Measurements from ENCODE around the gene DIPK2B. TPM values are rescaled to one million over a fixed set of nuclear protein-coding genes. Genes with fewer than 3 reads are reported as not detected.

Gene DIPK2B, protein sequence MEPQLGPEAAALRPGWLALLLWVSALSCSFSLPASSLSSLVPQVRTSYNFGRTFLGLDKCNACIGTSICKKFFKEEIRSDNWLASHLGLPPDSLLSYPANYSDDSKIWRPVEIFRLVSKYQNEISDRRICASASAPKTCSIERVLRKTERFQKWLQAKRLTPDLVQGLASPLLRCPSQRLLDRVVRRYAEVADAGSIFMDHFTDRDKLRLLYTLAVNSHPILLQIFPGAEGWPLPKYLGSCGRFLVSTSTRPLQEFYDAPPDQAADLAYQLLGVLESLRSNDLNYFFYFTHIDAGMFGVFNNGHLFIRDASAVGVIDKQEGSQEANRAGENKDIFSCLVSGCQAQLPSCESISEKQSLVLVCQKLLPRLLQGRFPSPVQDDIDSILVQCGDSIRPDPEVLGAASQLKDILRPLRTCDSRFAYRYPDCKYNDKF
- not detected in 2 replicates for total RNA-seq (2014; rRNA removed; shearing (Covaris generic))

DNA sequence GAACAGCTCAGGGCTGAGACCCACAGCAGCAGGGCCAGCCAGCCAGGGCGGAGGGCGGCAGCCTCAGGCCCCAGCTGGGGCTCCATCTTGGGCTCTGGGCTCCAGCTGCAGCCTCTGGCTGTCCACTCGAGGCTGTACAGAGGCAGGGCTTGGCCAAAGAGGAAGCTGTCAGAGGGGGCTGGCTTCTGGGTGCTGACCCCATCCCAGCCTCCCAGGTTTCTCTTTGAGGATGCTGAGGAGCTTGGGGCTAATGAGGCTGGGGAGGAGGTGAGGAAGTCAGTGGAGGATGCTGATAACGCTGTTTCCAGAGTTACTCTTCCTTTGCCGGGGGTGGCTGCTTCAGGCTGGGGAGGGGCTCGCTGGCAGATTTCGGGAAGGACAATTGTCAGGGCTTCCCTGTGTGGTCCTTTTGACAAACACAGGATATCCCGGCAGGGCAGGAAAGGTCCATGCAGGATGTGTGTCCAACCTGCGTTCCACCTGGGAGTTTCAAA is at the start of gene DIPK2B:
Gene DIPK2B, minus strand, starts transcription at position 136 of the 494 bp plus-strand sequence. Its CDS starts 50 bp downstream, at position 86.
- Histone ChIP-seq H3K4me1 (no peaks in the 10 kb centered on the region), H3K36me3 (no peaks in the 10 kb centered on the region), H3K4me3 (no peak within 1 kb of the TSS), H3K9me3 (replicated peaks) (no peaks in the 10 kb centered on the region), H3K27me3 (no peaks in the 10 kb centered on the region), H3K27ac (no peak within 1 kb of the TSS)
- DNase-seq, result no peak

DNA sequence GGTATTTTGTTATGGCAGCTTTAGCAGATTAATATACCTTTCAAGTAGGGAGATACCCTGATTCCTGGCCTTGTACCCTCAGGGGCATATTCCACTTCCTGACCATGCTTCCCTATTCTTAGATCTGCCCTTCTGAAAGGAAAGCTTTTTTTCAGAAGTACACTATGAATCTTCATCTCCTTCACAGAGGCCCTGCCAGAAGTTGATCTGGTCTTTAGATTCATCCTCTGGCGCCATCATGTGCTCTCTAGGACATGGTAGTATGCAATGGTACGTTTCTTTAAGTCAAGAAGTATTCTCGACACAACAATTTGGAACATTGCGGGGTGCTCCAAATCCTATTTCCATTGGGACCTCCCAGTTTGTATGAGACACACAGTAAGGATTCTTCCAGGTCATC is 39.6 kb upstream of the DIPK2B start:
- no peaks in the 10 kb centered on the region for H3K36me3 ChIP-seq
- H3K9me3 ChIP-seq (replicated peaks), result no peaks in the 10 kb centered on the region
- H3K4me1 ChIP-seq, result no peaks in the 10 kb centered on the region
- H3K4me3 ChIP-seq, result no peak overlapping the region
- no peak for DNase-seq
- H3K27ac ChIP-seq, result no peak overlapping the region
- no peaks in the 10 kb centered on the region for H3K27me3 ChIP-seq

DNA sequence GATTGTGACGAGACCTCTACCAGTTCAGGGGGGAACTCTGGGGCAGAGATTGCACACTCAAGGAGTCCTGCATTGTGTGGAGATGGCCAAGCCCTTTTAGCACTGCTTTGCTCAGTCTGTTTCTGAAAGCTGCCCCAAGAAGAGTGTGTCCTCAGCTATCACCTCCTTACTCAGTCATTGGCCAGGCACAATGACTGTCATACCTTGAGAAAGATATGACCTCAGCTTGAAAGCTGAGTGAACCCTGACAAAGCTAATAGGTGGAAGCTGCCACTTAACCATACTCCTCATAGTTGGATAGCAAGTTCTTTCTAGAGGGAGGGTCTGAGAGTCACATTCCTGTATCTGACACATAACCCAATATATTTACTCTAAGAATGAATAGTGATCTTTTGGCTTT is 37.8 kb upstream of the DIPK2B start:
- Histone ChIP-seq H3K9me3 (replicated peaks) (no peaks in the 10 kb centered on the region), H3K4me1 (no peaks in the 10 kb centered on the region), H3K4me3 (no peak overlapping the region), H3K36me3 (no peaks in the 10 kb centered on the region), H3K27ac (no peak overlapping the region), H3K27me3 (no peaks in the 10 kb centered on the region)
- DNase-seq, result no peak

DNA sequence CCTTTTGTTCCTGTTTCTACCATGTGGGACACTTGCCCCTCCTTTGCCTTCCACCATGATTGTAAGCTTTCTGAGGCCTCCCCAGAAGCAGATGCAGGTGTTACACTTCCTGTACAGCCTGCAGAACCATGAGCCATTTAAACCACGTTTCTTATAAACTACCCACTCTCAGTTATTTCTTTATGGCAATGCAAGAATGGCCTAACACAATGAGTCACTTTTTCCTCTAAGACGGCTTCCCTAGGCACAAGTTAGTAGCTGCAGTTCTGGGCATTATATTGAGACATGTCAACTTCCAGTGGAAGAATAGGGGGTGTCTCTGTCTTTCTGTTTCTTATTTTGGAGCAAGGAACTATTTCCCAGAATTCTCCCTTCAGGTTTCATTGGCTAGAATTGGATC is 32.9 kb upstream of the DIPK2B start:
- H3K4me3 ChIP-seq, result no peak overlapping the region
- no peak for DNase-seq
- H3K4me1 ChIP-seq, result no peaks in the 10 kb centered on the region
- H3K36me3 ChIP-seq, result no peaks in the 10 kb centered on the region
- H3K27ac ChIP-seq, result no peak overlapping the region
- no peaks in the 10 kb centered on the region for H3K27me3 ChIP-seq
- no peaks in the 10 kb centered on the region for H3K9me3 ChIP-seq (replicated peaks)

DNA sequence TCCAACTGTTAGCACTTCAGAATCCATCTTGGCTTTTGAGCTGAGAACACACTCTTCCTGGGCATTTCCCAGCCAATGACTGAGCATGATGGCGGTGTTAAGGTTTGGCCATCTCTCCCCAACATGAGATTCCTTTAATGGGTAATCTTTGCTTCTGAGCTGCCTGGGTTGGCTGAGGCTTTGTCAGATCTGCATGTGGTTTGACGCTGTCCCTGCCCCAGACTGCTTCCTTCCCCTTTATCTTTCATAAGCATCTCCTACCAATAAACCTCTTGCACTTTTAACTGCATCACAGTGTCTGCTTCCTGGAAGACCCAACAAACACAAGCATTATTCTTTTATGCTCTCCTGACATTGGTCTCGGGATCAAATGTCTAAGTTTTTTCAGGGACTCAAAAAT is 31.5 kb upstream of the DIPK2B start:
- Histone ChIP-seq H3K27me3 (no peaks in the 10 kb centered on the region), H3K36me3 (no peaks in the 10 kb centered on the region), H3K27ac (no peak overlapping the region), H3K4me1 (no peaks in the 10 kb centered on the region), H3K9me3 (replicated peaks) (no peaks in the 10 kb centered on the region), H3K4me3 (no peak overlapping the region)
- no peak for DNase-seq

DNA sequence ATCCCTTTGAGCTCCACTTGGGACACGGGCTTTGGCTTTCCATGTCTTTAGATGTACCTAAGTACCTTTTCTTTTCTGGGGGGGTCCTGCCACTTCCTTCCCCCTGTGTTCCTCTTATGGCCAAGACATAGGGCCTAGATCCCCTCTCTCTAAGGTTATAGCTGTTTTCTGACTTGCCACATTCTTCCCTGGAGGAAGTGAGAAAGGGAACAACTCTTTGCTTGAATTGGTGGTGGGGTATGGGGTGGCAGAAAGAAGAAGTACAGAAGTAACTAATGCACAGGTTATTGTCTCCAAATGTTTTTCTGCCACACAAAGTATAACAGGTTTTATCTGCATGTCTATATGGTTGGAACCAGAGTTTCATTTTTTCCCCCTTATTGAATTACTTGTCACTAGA is 29.7 kb upstream of the DIPK2B start:
- DNase-seq, result no peak
- Histone ChIP-seq H3K4me3 (no peak overlapping the region), H3K4me1 (no peaks in the 10 kb centered on the region), H3K9me3 (replicated peaks) (no peaks in the 10 kb centered on the region), H3K36me3 (no peaks in the 10 kb centered on the region), H3K27me3 (no peaks in the 10 kb centered on the region), H3K27ac (no peak overlapping the region)

DNA sequence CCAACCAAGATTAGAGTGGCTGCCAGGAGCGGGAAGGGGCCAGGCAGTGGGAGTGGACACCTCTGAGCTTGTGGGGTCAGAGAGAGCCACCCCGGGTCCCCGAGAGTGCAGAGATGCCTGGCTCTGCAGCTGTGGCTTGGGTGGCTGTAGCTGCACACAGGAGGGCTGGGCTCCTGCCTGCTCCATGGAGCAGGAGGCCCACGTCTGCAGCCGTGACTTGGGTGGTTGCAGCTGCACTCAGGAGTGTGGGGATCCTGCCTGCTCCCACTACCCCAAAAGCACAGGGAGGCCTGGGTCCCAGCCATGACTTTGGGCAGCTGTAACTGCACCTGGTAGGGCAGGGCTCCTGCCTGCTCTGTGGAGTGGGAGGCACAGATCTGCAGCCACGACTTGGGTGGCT is 28.7 kb upstream of the DIPK2B start:
- DNase-seq, result no peak
- no peaks in the 10 kb centered on the region for H3K9me3 ChIP-seq (replicated peaks)

DNA sequence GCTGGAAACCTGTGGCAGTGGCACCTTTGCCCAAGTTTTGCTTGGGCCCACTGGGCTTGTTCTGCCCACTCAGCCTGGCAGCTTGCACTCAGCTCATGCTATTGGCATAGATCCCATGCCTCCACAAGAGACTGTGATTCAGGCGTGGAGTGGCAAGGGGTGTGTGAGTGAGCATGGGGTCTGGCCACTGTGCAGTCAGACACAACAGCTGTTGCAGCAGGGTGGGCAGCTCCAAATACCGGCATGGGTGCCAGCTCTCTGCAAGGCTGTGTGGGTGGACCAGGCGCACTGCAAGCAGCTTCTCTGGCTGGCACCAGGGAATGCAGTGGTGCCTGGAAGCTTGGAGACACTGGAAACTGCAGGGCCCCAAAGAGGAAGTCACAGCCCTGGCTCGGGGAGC is 27.4 kb upstream of the DIPK2B start:
- no peak overlapping the region for H3K4me3 ChIP-seq

More for the DNA sequence above, 28.7 kb upstream of the DIPK2B start:
- Histone ChIP-seq H3K27ac (no peak overlapping the region), H3K27me3 (no peaks in the 10 kb centered on the region), H3K4me3 (no peak overlapping the region), H3K36me3 (no peaks in the 10 kb centered on the region), H3K4me1 (no peaks in the 10 kb centered on the region)

DNA sequence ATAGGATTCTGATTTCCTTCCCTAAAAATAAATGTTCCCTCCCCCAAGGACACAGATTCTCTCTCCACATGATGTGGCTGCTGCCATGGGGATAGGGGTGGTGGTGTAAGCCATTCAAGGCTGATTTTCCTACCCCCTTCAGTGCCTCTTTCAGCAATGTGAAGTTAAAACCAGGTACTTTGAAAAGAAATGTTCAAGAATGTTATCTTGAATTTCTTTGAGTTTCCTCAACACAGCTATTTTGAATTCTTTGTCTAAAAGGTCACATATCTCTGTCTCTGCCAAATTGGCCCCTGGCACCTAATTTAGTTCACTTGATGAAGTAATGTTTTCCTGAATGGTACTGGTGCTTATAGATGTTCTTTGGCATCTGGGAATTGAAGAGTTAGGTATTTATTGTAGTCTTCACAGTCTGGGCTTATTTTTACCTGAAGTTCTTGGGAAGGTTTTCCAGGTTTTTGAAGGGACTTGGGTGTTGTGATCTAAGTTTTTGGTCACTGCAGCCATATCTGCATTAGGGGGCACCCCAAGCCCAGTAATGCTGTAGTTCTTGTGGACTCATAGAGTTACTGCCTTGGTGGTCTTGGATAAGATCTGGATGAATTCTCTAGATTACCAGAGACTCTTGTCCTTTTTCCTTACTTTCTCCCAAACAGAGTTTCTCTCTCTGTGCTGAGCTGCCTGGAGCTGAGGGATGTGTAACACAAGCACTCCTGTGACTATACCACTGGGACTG is 7.6 kb upstream of the DIPK2B start:
- no peak overlapping the region for H3K27ac ChIP-seq
- no peaks in the 10 kb centered on the region for H3K9me3 ChIP-seq (replicated peaks)
- H3K4me1 ChIP-seq, result no peaks in the 10 kb centered on the region
- no peaks in the 10 kb centered on the region for H3K36me3 ChIP-seq
- no peak overlapping the region for H3K4me3 ChIP-seq
- H3K27me3 ChIP-seq, result no peaks in the 10 kb centered on the region
- DNase-seq, result no peak

More for the DNA sequence above, 27.4 kb upstream of the DIPK2B start:
- H3K27me3 ChIP-seq, result no peaks in the 10 kb centered on the region
- no peaks in the 10 kb centered on the region for H3K9me3 ChIP-seq (replicated peaks)
- no peaks in the 10 kb centered on the region for H3K4me1 ChIP-seq
- H3K36me3 ChIP-seq, result no peaks in the 10 kb centered on the region
- H3K27ac ChIP-seq, result no peak overlapping the region
- no peak for DNase-seq

DNA sequence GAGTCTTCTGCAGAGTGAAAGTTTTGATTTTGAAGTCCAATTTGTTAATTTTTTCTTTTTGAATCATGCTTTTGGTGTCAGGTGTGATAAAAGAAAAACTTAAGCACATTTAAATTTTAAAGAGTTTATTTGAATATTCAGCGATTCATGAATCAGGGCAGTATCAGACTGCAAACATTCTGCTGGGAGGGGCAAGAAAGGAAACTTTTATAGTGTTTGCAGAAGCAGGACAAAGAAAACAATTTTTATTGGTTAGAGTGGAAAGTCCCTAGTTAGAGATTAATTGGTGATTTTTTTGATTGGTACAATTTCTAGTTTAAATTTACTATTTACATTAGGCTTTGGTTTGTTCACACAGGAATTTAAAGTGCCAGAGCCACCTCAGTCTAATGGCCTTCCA is 1.5 kb upstream of the DIPK2B start:
- no peaks in the 10 kb centered on the region for H3K9me3 ChIP-seq (replicated peaks)
- no peaks in the 10 kb centered on the region for H3K36me3 ChIP-seq
- H3K4me3 ChIP-seq, result no peak overlapping the region
- H3K27me3 ChIP-seq, result no peaks in the 10 kb centered on the region
- DNase-seq, result no peak
- no peaks in the 10 kb centered on the region for H3K4me1 ChIP-seq
- no peak overlapping the region for H3K27ac ChIP-seq

DNA sequence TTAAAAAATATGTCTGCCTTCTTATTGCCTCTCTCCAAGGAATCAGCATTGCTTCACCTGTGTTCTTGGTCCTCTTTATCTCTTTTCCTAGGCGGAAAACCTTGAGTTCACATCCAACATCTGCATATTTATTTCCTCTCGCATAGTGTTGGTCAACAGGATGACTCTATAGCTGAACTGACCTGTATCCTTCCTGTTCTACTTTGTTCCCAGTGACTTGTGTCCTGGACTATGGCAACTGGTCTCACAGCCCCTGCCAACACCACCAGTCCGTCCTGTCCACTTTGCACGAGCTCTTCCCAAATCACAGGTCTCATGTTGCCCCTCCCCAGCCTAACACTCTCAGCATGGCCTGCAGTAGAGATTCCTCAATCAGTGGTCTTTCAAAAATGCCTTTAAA is 2.0 kb downstream of the DIPK2B start:
- H3K4me3 ChIP-seq, result no peak overlapping the region
- H3K4me1 ChIP-seq, result no peaks in the 10 kb centered on the region
- no peaks in the 10 kb centered on the region for H3K36me3 ChIP-seq
- H3K9me3 ChIP-seq (replicated peaks), result no peaks in the 10 kb centered on the region
- H3K27me3 ChIP-seq, result no peaks in the 10 kb centered on the region
- no peak overlapping the region for H3K27ac ChIP-seq
- DNase-seq, result no peak

DNA sequence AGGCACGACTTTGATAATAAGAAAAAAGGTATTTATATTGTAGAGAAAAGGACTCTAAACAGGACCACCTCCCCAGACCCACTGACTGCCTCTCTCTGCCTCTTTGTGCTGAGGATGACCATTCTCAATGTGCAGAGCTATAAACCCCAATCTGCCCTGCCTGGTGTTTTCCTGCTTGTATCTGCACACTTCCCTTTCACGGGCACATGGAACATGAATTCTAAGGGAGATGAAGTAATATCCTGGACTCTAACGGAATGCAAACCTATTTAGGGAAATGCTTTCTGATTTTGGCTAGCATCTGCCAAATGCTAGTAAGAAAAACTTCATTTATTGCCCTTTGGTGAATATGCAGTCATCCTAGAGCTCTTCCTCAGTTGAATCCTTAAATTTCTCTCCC is 2.4 kb downstream of the DIPK2B start:
- Histone ChIP-seq H3K9me3 (replicated peaks) (no peaks in the 10 kb centered on the region), H3K36me3 (no peaks in the 10 kb centered on the region), H3K4me1 (no peaks in the 10 kb centered on the region), H3K27me3 (no peaks in the 10 kb centered on the region), H3K4me3 (no peak overlapping the region), H3K27ac (no peak overlapping the region)
- no peak for DNase-seq

DNA sequence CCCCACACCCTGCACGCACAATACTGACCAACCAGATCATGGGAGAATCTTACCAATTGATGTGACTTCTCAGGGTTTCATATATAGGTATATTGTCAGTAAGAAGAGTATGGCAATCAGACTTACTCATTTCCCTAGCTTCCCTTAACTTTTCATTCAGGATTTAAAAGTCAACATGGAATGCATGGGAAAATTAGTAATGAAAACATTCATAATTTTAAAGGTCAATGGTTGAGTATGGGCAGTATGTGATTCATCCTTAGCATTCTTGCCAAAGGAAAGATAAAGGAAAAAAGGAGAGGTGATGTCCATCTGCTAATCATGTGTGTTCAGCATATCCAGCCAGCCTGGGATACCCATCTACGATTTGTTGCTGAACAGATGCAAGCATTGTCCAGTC is 4.0 kb downstream of the DIPK2B start:
- no peak for DNase-seq
- H3K4me3 ChIP-seq, result no peak overlapping the region

DNA sequence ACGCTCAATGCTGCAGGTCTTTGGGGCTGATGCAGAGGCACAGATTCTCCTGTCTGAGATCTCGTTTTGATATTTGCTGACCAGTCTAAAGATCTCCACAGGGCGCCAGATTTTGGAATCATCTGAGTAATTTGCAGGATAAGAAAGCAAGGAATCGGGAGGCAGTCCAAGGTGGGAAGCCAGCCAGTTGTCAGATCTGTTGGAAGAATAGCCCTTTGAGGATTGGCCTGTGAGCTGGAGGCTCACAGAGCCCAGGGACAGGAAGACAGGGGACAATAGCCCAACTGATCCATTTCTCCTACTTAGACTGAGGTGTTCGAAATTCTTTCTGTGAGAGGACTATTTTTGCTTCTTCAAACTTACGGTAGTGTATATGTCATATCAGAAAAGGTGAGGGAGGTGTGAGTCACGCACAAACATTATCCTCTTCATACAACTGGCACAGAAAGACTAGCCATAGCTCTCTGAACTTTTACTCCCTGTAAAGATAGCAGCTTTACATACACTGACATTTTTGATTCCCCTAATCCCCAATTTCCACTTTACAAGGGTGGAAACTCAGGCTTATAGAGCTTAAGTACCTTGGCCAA is 8.8 kb downstream of the DIPK2B start:
- H3K4me3 ChIP-seq, result no peak overlapping the region
- DNase-seq, result no peak
- no peaks in the 10 kb centered on the region for H3K36me3 ChIP-seq
- no peaks in the 10 kb centered on the region for H3K9me3 ChIP-seq (replicated peaks)
- no peaks in the 10 kb centered on the region for H3K27me3 ChIP-seq
- H3K4me1 ChIP-seq, result no peaks in the 10 kb centered on the region
- no peak overlapping the region for H3K27ac ChIP-seq

More for the DNA sequence above, 4.0 kb downstream of the DIPK2B start:
- H3K27ac ChIP-seq, result no peak overlapping the region
- no peaks in the 10 kb centered on the region for H3K36me3 ChIP-seq
- no peaks in the 10 kb centered on the region for H3K27me3 ChIP-seq
- no peaks in the 10 kb centered on the region for H3K4me1 ChIP-seq
- no peaks in the 10 kb centered on the region for H3K9me3 ChIP-seq (replicated peaks)

DNA sequence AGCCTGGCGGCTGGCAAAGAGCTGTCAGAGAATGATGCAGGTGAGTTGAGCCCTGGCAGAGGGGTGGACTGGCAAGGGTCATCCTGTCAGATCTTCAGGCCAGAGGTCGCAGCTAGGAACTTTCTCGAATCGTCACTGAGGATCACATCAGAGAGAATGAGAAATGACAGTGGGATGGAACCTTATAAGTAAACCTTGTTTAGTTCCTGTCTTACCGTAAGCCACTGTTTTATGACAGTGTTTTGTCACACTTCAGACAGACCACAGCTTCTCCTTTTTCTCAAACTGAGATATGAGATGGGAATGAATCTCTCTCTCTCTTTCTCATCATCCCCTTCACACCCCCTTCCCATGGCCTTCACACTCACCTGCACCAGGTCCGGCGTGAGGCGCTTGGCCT is 9.3 kb downstream of the DIPK2B start:
- no peaks in the 10 kb centered on the region for H3K4me1 ChIP-seq
- no peak overlapping the region for H3K27ac ChIP-seq

More for the DNA sequence above, 9.3 kb downstream of the DIPK2B start:
- Histone ChIP-seq H3K36me3 (no peaks in the 10 kb centered on the region), H3K27me3 (no peaks in the 10 kb centered on the region), H3K9me3 (replicated peaks) (no peaks in the 10 kb centered on the region), H3K4me3 (no peak overlapping the region)
- no peak for DNase-seq

All from SJCRH30 (cell line).